CD14-positive monocyte (primary cell): ENCODE results near the gene DUSP8. TPM values are rescaled to one million over a fixed set of nuclear protein-coding genes. Genes with fewer than 3 reads are reported as not detected.

Experiments
- DNase-seq, 3 donors: peaks; one replicate each; pipeline ENCODE4 v3.0.0-alpha.2; 2011 to 2022
- H2AFZ ChIP-seq: 2 replicates; pipeline ENCODE4 v1.6.0; 2012; ENCODE audit warnings: mild to moderate bottlenecking, low read depth, low read length, inconsistent platforms; ENCODE audit not compliant: insufficient read depth, poor library complexity, severe bottlenecking
- H3K27ac ChIP-seq, 2 donors: 1 replicate in 1 of 2; 2 replicates in 1 of 2; pipeline ENCODE4 v1.5.1; 2012 to 2013; ENCODE audit warnings: low read length in 2 of 2, control low read depth in 1 of 2, inconsistent platforms in 1 of 2, low read depth in 1 of 2, mild to moderate bottlenecking in 1 of 2
- H3K27me3 ChIP-seq, 2 donors: one replicate each; pipeline versions ENCODE4 v1.6.0 to v1.6.1; 2011 to 2013; ENCODE audit warnings: low read length in 2 of 2; ENCODE audit not compliant: control insufficient read depth in 2 of 2, insufficient read depth in 2 of 2
- H3K36me3 ChIP-seq, 2 donors: replicated peaks in 1 of 2; 1 replicate in 1 of 2; 2 replicates in 1 of 2; pipeline versions ENCODE4 v1.5.1 to v1.6.1; 2012 to 2013; ENCODE audit warnings: low read length in 2 of 2, control low read depth in 1 of 2, inconsistent platforms in 1 of 2, mild to moderate bottlenecking in 1 of 2; ENCODE audit not compliant: insufficient read depth in 2 of 2, control insufficient read depth in 1 of 2
- H3K4me1 ChIP-seq, 2 donors: 1 replicate in 1 of 2; 2 replicates in 1 of 2; pipeline versions ENCODE4 v1.5.1 to v1.6.1; 2012 to 2013; ENCODE audit warnings: low read length in 2 of 2, control low read depth in 1 of 2, inconsistent platforms in 1 of 2, mild to moderate bottlenecking in 1 of 2, moderate library complexity in 1 of 2; ENCODE audit not compliant: insufficient read depth in 2 of 2, control insufficient read depth in 1 of 2
- H3K4me2 ChIP-seq: replicated peaks from 2 replicates; pipeline ENCODE3; 2012; ENCODE audit warnings: low read length, moderate library complexity, mild to moderate bottlenecking; ENCODE audit not compliant: poor library complexity, severe bottlenecking; ENCODE audit errors: extremely low read depth
- H3K4me3 ChIP-seq, 3 experiments: fragments of 200-600 bp in 1 of 3; sonication (generic) in 1 of 3; replicated peaks in 1 of 3; 1 replicate in 2 of 3; 2 replicates in 1 of 3; pipeline ENCODE4 v1.5.1; 2011 to 2013; ENCODE audit warnings: low read length in 3 of 3, mild to moderate bottlenecking in 3 of 3, control low read depth in 2 of 3, low read depth in 2 of 3, inconsistent platforms in 1 of 3, moderate library complexity in 1 of 3
- H3K79me2 ChIP-seq: 2 replicates; pipeline ENCODE4 v1.6.0; 2012; ENCODE audit warnings: mild to moderate bottlenecking, control low read depth, inconsistent platforms, low read length, moderate library complexity; ENCODE audit not compliant: insufficient read depth
- H3K9ac ChIP-seq: 2 replicates; pipeline ENCODE4 v1.6.0; 2017; ENCODE audit warnings: low read length, mild to moderate bottlenecking; ENCODE audit not compliant: insufficient read depth, poor library complexity, severe bottlenecking
- H3K9me3 ChIP-seq, 2 donors: replicated peaks in 1 of 2; 1 replicate in 1 of 2; 2 replicates in 1 of 2; pipeline versions ENCODE4 v1.5.1 to v1.6.1; 2012 to 2013; ENCODE audit warnings: low read length in 2 of 2, control low read depth in 1 of 2; ENCODE audit not compliant: control insufficient read depth in 1 of 2, insufficient read depth in 1 of 2
- H4K20me1 ChIP-seq: 2 replicates; pipeline ENCODE4 v1.6.0; 2012; ENCODE audit warnings: mild to moderate bottlenecking, low read length, control low read depth, moderate library complexity; ENCODE audit not compliant: insufficient read depth
- H3K27ac Mint-ChIP-seq, 7 donors: one replicate each; pipeline ENCODE4 v1.8.0; 2020; ENCODE audit warnings: mild to moderate bottlenecking in 7 of 7, mixed read lengths in 7 of 7, moderate library complexity in 6 of 7, inconsistent platforms in 2 of 7
- H3K27me3 Mint-ChIP-seq, 3 donors: one replicate each; pipeline ENCODE4 v1.8.0; 2021 to 2022; ENCODE audit warnings: low read depth in 3 of 3, mild to moderate bottlenecking in 3 of 3, mixed read lengths in 3 of 3, moderate library complexity in 3 of 3, inconsistent platforms in 1 of 3
- H3K36me3 Mint-ChIP-seq, 2 donors: one replicate each; pipeline ENCODE4 v1.8.0; 2020; ENCODE audit warnings: mixed read lengths in 2 of 2, inconsistent platforms in 1 of 2, mild to moderate bottlenecking in 1 of 2
- H3K4me1 Mint-ChIP-seq: one replicate; pipeline ENCODE4 v1.8.0; 2020; ENCODE audit warnings: mild to moderate bottlenecking, mixed read lengths
- H3K4me3 Mint-ChIP-seq, 2 donors: one replicate each; pipeline ENCODE4 v1.8.0; 2020; ENCODE audit warnings: mild to moderate bottlenecking in 2 of 2, mixed read lengths in 2 of 2, moderate library complexity in 1 of 2
- H3K9me3 Mint-ChIP-seq, 7 donors: one replicate each; pipeline ENCODE4 v1.8.0; 2020 to 2022; ENCODE audit warnings: mixed read lengths in 7 of 7, mild to moderate bottlenecking in 6 of 7, moderate library complexity in 6 of 7, inconsistent platforms in 2 of 7
- CTCF ChIP-seq: fragments of 200-600 bp; IDR thresholded peaks from one replicate; pipeline ENCODE4 v1.8.0; 2022; ENCODE audit warnings: antibody characterized with exemption, mild to moderate bottlenecking
- WGBS: methylation state at CpG from one replicate; pipeline ENCODE4 v1.1.5; 2013; ENCODE audit warnings: missing lambda C conversion rate; ENCODE audit not compliant: insufficient coverage; 5-methylcytosine and 5-hydroxymethylcytosine counted together
- intact Hi-C, 2 donors: fragments of 100-400 bp; cut with micrococcal nuclease; formaldehyde crosslinking; loops; one replicate each; pipeline versions ENCODE4 v1.15.0 to v1.15.1; 2023
- polyA plus RNA-seq, 3 donors: library from polyadenylated mRNA; depleted of rRNA in 1 of 3; unstranded in 2 of 3; stranded (reverse) in 1 of 3; fragments of 300-500 nt in 2 of 3; fragments of >200 nt in 1 of 3; fragmentation: Illumina TruSeq in 2 of 3; gene quantifications; 1 replicate in 2 of 3; 2 replicates in 1 of 3; pipeline ENCODE4 v1.2.3, GENCODE V29; 2012 to 2021

Gene DUSP8
- polyA plus RNA-seq, 3 donors = 0.61 TPM; not detected in 2

DNA sequence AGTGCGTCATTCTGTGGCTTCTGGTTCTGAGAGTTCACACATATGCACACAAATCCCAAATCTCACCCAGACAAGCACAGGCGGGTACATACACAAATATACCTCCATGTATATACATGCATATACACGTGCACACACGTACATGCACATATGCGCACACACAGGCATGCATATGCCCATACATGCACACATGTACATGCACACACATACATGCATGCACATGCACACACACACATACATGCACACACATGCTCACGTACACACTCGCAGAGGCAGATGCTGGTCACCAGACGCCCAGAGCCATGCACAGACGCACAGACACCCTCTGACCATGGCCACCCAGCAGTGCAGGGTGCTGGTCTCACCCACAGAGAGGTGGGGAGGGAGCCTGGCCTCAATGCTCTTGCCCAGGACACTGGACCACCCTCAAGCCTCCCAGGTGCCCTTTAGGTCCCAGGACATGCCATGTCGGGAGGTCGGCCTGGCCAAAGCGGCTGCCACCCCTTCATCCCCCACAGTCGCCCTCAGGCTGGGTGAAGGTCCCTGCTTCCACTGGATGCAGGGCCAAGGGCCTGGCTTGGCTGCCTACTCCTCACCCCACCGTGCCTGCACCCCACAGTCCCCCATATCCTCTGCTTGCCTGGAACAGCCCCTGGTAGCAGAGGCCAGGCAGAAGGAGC, 9.5 kb downstream of the DUSP8 start:
- no peaks in the 10 kb centered on the region for H4K20me1 ChIP-seq
- Mint-ChIP-seq H3K4me1 (no peaks in the 10 kb centered on the region), H3K9me3 (peaks cover 0 to 3% (median 0%) of the 10 kb centered on the region in 7 donors), H3K27me3 (peaks cover 12 to 48% (median 22%) of the 10 kb centered on the region in 3 donors), H3K4me3 (no peak overlapping the region), H3K27ac (no peak overlapping the region), H3K36me3 (no peaks in the 10 kb centered on the region)
- no peaks in the 10 kb centered on the region for H3K4me1 ChIP-seq
- DNase-seq = no peak
- TF ChIP-seq CTCF = no peak
- WGBS = 92% methylated on average over 13 of the region's 14 CpGs
- intact Hi-C loops = no loop called here
- no peak overlapping the region for H3K4me2 ChIP-seq
- H3K9me3 ChIP-seq = no peaks in the 10 kb centered on the region
- no peak overlapping the region for H3K9ac ChIP-seq
- peaks cover 0 to 13% of the 10 kb centered on the region in 2 donors for H3K27me3 ChIP-seq
- no peak overlapping the region for H3K4me3 ChIP-seq
- H3K79me2 ChIP-seq = no peaks in the 10 kb centered on the region
- H3K27ac ChIP-seq = no peak overlapping the region
- no peak overlapping the region for H2AFZ ChIP-seq
- no peaks in the 10 kb centered on the region for H3K36me3 ChIP-seq

DNA sequence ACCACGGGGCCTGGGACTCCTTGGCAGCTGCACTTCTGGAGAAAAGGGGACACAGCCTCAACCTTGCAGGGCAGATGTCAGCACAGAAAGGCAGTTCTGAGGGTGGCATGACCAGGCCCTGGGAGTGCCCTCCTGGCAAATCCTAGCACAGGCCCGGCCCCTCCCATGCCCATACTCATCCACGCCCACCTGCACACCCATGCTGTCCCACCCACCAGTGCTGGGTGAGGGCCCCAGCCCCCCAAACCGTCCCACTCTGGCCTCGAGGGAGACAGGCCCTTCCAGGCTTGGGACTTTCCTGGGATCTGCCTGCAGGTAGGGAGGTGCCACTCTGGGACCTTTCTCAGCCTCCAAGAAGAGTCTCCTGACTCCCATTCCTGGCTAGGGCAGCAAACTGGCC, 10.1 kb downstream of the DUSP8 start:
- no peak for TF ChIP-seq CTCF
- Histone ChIP-seq H3K9ac (no peak overlapping the region), H3K79me2 (no peaks in the 10 kb centered on the region), H3K36me3 (no peaks in the 10 kb centered on the region), H3K4me2 (no peak overlapping the region), H3K4me3 (no peak overlapping the region), H3K27ac (no peak overlapping the region), H3K9me3 (no peaks in the 10 kb centered on the region), H3K27me3 (peaks cover 0 to 16% of the 10 kb centered on the region in 2 donors), H4K20me1 (no peaks in the 10 kb centered on the region), H3K4me1 (no peaks in the 10 kb centered on the region), H2AFZ (no peak overlapping the region)
- Mint-ChIP-seq H3K27me3 (peaks cover 15 to 50% (median 25%) of the 10 kb centered on the region in 3 donors), H3K4me1 (no peaks in the 10 kb centered on the region), H3K36me3 (no peaks in the 10 kb centered on the region), H3K4me3 (no peak overlapping the region), H3K9me3 (peaks cover 0 to 3% (median 0%) of the 10 kb centered on the region in 7 donors), H3K27ac (no peak overlapping the region)
- intact Hi-C loops = no loop called here
- no peak for DNase-seq
- WGBS = 92% methylated on average over 4 of the region's 5 CpGs
